NCI-H1048 (cell line): ENCODE results near the gene HIC1.

Experiments
- DNase-seq: peaks from one replicate; lab custom pipeline; 2025; lab: John Stamatoyannopoulos, UW

HIC1 gene

DNA sequence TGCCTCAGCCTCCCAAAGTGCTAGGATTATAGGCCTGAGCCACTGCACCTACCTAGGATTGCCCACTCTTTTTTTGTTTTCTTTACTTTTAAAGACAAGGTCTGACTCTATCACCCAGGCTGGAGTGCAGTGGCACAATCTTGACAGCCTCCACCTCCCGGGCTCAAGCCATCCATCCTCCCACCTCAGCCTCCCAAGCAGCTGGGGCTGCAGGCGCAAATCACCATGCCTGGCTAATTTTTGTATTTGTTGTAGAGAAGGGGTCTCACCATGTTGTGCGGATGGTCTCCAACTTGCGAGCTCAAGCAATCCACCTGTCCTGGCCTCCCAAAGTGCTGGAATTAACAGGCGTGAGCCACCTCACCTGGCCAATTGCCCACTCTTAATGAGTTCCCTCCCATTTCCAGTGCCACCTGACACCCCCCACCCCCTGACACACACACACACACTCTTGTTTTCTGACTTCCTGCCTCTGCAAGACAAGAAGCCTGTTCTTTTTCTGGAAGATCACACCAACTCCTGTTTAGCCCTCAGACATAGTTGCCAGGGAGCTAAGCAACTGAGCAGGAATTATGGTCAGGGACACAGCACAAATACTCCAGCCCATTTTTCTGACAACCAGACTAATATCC, 10.5 kb upstream of the HIC1 start:
- no peak for DNase-seq

DNA sequence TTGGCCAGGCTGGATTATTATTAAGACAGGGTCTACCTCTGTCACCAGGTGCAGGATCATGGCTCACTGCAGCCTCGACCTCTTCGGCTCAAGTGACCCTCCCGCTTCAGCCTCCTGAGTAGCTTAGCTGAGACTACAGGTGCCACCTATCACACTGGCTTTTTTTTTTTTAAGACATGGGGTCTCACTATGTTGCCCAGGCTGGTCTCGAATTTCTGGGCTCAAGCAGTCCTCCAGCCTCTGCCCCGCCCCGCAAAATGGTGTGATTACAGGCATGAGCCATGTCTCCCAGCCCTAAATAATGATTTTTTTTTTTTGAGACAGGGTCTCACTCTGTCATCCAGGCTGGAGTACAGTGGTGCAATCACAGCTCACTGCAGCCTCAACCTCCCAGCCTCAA, 7.3 kb upstream of the HIC1 start:
- no peak for DNase-seq

DNA sequence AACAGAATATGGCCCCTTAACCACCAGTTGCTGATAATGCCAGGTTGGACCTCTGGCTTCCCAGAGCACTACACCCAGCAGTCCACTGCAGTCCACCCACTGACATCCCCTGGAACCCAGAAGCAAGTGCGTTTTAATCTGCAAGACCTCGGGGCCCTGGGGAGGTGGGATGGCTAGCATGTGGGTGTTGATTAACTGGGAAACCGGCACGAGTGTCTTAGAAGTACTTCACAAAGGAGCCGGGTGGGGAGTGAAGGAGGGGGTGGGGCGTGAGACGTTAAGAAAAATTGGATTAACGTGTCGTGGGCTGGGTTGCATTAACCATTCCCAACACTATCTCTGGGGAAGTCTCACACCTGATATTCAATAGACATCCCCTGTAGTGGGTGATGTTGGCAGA, 6.1 kb upstream of the HIC1 start:
- DNase-seq: no peak

DNA sequence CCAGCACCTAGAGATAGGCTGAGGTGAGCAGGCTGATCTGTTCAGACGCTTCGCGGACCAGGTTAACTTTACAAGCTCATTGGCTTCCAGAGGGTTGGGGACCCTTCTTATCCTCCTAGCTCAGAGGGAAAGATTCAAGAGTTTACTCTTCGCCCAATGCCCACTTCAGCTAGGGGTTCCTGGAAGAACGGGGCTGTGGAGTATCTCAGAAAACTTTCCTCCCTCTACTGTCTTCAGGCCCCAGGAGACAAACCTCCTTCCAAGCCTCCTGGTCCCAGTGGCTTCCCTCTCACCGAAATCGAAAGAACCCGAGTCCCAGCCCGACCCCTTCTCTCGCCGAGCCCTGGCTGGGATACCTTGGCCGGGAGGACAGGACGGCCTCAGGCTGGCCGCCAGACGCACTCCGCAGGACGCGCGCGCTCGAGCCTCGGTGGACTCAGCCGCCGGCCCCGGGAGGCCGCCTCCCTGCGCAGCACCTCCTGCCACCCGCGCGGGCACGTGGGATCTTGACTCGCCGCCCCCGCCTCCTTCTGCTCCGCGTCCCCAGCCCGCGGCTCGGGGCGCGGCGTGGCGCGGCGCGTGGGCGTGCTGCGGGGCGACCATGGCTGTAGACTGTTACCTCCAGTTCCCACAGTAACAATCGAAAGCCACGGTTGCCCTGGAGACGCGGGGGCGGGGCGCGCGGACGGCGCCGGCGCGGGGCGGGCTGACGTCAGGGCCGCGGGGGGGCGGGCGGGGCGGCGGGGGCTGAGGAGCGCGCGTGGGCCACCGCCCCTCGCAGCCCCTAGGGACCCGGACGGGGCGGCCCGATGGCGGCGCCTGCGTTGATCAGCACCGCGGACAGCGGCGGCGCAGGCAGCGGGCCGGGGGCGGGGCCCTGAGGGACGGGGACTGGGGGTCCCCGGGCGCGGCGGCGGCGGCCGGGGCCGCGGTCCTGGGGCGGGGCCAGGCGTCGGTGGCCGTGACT, 5.3 kb upstream of the HIC1 start:
- peak; percentile 61 for DNase-seq

DNA sequence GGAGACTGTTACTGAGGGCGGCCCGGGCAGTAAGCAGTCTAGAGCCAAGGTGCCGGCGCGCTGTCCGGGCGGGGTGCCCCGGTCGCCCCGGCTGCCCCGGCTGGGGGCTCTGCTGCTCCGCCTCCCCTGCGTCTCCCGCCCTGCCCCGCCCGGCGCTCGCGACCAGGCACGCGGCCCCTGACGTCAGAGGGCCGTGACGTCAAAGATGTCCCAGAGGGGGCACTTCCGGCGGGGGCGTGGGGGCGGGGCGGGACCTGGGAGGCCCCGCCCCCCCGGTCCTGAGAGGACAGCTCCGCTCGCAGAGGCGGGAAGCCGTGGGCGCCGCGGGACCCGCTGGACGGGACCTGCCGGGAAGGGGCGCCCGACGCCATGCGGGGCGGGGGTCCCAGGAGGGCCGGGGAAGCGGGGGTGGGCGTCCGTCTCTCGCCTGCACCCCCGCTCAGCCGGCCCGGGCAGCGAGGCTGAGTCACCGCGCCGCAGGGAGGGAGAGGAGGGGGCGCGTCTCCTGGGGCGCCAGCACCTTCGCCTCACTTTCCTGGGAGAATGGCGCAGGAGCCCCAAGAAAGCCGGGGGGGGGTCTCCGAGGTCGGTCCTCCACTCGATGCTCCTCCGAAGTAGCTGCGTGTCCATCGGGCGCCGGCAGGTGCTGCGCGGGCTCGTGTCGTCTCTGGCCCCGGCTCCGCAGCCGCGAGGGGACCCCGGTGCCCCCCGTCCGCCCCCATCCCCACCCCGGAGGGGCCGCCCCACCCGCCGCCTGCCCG, 4.4 kb upstream of the HIC1 start:
- peak; percentile 56 for DNase-seq

DNA sequence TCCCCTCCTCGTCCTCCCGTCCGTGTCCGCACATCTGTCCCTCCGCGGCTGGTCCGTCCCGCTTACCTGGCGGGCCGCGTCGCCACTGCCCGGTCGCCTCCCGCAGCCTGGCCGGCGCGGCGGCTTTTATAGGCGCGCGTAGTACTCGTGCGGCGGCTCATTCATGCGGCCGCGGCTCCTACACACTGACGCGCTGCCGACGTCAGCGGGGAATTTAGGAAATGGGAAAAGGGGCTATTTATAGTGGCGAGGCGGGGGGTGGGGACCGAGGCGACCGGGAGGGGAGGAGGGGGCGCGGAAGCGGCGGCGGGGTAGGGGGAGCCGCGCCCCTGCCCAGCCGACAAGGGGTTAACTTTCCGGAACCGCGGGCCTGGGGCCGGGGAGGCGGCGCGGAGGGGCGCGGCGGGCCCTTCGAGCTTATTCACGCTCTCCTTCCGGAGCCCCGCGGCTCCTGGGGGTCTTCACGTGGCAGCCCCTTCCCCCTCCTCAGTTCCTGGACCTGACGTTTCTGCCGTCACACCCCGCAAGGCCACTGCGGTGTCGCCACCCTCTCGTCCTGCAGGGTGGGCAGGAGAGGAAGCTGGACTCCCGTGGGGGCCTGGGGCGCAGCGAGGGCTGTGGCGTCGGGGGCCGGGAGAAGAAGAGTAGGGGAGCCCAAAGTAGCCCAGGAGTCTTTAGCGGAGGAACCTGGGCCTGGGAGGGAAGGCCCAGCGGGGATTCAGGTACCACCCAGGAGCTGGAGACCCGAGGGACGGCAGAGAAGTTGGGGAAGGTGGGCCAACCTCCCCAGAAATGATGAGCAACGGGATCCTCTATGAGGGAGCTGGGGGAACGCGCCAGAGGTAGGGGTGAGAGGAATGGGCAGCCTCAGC, 3.6 kb upstream of the HIC1 start:
- DNase-seq: no peak

DNA sequence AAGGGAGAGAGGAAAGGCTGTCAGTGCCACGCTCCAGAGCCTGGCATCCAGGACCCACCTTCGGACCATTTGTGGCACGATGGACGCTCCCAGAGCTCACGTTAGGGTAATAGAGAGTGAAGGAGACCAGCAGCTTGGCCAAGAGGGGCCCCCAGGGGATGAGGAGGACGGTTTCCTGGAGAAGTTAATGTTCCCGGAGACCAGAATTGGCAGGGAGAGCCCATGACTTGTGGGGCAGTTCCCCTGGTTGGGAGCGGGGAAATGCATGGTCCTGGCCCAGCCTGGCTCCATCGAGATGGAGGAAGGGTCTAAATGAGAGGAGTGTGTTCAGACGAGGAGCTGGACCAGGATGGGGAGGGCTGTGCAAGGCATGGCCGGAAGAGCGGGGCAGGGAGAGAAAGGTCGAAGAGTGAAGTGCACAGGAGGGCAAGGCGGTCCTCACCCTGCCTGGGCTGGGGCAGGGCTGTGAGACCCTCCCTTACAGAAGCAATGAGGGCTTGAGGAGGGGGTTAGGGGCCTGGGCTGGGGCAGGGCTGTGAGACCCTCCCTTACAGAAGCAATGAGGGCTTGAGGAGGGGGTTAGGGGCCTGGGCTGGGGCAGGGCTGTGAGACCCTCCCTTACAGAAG, 2.9 kb upstream of the HIC1 start:
- no peak for DNase-seq

DNA sequence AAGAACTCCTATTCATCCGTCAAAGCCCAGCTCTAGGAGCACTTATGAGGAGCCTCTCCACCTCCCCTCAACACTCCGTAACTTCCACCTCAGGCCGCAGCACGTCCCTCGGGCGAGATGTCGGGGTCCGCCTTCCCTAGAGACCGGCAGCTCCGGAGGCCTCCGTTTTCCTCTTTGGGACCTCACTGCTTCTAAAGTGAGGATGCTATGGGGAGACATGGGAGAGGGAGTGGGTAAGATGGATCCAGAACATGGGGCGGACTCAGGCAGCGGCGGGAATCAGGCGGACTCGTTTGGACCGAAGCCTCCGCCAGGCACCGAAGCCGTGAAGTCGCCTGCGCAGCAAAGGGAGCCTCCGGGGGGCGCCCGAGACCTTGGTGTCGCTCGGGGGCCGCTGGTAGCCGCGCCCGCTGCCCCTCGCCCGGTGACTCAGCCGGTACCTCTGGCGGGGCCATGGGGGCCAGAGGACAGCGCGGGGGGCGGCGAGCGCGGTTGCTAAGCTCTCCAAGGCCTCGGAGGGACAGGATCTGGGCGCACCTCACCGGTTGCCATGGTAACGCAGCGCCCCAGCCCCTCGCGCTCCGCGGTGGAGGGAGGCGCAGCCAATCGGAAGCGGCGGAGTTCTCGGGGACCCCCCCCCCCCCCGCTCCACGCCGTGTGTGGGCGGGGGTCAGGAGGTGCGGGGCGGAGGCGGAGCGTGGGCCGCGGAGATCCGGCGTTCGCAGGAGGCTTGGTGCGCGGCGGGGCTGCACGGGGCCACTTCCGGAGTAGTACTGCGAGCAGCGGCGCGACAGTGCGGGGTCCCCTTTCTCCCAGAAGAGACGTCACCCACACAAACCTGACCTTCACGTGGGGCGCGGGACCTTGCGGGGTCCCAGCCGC, 1.3 kb upstream of the HIC1 start:
- DNase-seq: no peak

DNA sequence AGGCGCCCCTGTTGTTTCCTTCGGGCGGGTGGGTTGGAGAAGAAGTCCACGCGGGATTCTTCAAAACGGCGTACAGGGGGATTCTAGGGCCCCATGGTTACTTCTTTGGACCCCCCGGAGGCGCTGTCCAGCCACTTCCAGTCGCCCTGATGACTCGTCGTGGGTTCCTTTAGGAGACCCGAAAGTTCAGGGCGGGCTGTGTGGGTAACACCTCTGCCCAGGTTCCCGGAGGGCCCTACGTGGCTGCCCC, 716 bp upstream of the HIC1 start:
- DNase-seq: no peak

DNA sequence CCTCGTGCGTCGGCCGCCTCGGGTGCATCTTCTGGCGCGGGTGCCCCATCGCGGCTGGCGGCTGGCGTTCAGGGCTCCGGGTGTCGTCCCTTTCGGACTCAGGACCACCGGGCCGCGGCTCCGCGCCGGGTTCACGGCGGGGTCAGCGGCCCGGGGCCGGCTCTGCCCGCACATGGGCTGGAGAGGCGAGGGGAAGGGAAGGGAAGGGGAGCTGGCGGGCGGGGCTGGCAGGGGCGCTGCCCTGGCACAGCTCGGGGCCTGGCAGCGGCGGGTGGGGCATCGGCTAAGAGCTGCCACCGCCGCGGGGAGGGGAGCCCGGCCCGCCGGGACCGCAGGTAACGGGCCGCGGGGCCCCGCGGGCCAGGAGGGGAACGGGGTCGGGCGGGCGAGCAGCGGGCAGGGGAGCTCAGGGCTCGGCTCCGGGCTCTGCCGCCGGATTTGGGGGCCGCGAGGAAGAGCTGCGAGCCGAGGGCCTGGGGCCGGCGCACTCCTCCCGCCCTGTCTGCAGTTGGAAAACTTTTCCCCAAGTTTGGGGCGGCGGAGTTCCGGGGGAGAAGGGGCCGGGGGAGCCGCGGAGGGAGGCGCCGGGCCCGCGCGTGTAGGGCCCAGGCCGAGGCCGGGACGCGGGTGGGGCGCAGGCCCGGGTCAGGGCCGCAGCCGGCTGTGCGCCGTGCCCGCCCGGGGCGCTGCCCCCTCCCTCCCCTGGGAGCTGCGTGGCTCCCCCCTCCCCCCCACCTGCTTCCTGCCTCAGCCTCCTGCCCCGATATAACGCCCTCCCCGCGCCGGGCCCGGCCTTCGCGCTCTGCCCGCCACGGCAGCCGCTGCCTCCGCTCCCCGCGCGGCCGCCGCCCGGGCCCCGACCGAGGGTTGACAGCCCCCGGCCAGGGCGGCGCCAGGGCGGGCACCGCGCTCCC, 646 bp downstream of the HIC1 start:
- DNase-seq: no peak

DNA sequence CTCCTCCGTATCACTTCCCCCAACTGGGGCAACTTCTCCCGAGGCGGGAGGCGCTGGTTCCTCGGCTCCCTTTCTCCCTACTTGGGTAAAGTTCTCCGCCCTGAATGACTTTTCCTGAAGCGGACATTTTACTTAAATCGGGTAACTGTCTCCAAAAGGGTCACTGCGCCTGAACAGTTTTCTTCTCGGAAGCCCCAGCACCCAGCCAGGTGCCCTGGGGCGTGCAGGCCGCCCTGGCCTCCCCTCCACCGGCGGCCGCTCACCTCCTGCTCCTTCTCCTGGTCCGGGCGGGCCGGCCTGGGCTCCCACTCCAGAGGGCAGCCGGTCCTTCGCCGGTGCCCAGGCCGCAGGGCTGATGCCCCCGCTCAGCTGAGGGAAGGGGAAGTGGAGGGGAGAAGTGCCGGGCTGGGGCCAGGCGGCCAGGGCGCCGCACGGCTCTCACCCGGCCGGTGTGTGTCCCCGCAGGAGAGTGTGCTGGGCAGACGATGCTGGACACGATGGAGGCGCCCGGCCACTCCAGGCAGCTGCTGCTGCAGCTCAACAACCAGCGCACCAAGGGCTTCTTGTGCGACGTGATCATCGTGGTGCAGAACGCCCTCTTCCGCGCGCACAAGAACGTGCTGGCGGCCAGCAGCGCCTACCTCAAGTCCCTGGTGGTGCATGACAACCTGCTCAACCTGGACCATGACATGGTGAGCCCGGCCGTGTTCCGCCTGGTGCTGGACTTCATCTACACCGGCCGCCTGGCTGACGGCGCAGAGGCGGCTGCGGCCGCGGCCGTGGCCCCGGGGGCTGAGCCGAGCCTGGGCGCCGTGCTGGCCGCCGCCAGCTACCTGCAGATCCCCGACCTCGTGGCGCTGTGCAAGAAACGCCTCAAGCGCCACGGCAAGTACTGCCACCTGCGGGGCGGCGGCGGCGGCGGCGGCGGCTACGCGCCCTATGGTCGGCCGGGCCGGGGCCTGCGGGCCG, 1.6 kb downstream of the HIC1 start:
- no peak for DNase-seq

DNA sequence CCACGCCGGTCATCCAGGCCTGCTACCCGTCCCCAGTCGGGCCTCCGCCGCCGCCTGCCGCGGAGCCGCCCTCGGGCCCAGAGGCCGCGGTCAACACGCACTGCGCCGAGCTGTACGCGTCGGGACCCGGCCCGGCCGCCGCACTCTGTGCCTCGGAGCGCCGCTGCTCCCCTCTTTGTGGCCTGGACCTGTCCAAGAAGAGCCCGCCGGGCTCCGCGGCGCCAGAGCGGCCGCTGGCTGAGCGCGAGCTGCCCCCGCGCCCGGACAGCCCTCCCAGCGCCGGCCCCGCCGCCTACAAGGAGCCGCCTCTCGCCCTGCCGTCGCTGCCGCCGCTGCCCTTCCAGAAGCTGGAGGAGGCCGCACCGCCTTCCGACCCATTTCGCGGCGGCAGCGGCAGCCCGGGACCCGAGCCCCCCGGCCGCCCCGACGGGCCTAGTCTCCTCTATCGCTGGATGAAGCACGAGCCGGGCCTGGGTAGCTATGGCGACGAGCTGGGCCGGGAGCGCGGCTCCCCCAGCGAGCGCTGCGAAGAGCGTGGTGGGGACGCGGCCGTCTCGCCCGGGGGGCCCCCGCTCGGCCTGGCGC, 2.4 kb downstream of the HIC1 start:
- DNase-seq: no peak

DNA sequence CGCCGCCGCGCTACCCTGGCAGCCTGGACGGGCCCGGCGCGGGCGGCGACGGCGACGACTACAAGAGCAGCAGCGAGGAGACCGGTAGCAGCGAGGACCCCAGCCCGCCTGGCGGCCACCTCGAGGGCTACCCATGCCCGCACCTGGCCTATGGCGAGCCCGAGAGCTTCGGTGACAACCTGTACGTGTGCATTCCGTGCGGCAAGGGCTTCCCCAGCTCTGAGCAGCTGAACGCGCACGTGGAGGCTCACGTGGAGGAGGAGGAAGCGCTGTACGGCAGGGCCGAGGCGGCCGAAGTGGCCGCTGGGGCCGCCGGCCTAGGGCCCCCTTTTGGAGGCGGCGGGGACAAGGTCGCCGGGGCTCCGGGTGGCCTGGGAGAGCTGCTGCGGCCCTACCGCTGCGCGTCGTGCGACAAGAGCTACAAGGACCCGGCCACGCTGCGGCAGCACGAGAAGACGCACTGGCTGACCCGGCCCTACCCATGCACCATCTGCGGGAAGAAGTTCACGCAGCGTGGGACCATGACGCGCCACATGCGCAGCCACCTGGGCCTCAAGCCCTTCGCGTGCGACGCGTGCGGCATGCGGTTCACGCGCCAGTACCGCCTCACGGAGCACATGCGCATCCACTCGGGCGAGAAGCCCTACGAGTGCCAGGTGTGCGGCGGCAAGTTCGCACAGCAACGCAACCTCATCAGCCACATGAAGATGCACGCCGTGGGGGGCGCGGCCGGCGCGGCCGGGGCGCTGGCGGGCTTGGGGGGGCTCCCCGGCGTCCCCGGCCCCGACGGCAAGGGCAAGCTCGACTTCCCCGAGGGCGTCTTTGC, 3.1 kb downstream of the HIC1 start:
- DNase-seq: no peak

DNA sequence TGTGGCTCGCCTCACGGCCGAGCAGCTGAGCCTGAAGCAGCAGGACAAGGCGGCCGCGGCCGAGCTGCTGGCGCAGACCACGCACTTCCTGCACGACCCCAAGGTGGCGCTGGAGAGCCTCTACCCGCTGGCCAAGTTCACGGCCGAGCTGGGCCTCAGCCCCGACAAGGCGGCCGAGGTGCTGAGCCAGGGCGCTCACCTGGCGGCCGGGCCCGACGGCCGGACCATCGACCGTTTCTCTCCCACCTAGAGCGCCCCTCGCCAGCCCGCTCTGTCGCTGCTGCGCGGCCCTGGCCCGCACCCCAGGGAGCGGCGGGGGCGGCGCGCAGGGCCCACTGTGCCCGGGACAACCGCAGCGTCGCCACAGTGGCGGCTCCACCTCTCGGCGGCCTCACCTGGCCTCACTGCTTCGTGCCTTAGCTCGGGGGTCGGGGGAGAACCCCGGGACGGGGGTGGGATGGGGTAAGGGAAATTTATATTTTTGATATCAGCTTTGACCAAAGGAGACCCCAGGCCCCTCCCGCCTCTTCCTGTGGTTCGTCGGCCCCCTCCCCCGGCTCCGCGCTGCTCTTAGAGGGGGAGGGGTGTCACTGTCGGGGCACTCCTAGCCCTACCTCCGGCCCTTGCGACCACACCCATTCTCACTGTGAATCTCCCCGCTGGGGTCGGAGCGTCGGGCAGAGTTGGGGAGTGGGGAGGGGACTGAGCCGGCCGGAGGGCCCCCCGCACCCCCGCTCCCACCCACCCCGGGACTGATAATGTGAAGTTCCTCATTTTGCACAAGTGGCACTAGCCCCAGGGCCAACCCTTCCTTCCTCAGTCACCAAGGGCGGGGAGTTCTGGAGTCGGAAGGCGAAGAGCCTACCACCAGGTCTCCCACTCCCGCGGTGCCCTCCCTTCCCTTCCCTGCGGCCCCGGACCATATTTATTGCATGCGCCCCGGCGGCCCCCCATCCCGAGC, 4.0 kb downstream of the HIC1 start:
- DNase-seq: no peak

DNA sequence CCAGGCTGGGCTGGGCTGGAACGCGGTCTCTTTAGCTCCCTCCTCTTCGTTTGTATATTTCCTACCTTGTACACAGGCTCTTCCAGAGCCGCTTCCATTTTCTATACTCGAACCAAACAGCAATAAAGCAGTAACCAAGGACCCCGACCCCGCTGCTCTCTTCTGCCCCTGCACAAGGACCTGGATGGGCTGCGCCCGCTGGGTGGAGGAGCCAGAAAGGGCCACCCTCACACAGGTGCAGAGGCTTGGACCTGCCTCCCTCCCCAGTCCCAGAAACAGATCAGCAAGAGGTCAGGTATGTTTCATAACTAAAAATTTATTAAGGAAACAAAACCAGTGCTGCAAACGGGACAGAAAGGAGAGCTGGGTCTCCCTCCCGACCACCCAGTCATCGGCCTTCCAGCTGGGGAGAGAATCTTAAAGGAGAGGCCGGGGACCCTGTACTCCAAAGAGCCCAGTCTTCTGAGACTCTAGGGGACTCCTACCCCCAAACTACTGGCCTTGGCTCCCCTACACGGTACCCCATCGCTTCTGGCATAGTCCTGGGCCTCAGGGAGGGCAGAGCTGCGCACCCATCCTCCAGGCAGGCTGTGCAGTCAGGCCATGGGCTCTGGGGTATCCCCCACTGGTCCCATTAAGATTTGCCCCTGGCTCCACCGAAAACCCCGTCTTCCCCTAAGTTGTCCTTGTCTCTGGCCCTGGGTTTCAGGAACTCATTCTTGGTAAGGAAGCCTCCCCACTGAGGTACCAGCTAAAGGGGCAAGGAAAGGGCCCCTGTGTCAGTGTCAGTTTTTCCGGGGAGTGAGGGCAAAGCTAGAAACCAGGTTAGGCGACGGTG, 4.9 kb downstream of the HIC1 start:
- DNase-seq: no peak
